Neural cell (in vitro differentiated cells): Measurements from ENCODE around the gene CBY1. TPM values are rescaled to one million over a fixed set of nuclear protein-coding genes. Genes with fewer than 3 reads are reported as not detected.

Experiments used
- H2AFZ ChIP-seq: fragments of 200-600, 300-800 bp; sonication (generic), shearing (Covaris generic); 2 replicates; pipeline ENCODE4 v1.6.0; 2014; ENCODE audit warnings: low read depth, mild to moderate bottlenecking, antibody characterized with exemption, low read length, moderate library complexity
- H3F3A ChIP-seq: fragments of 200-600 bp; shearing (Covaris generic); 2 replicates; pipeline ENCODE4 v1.6.1; 2016; ENCODE audit warnings: mild to moderate bottlenecking, moderate library complexity, mixed read lengths, antibody characterized with exemption, low read length; ENCODE audit not compliant: insufficient read depth, poor library complexity, severe bottlenecking
- H3K27ac ChIP-seq: fragments of 200-600, 300-800 bp; sonication (generic), shearing (Covaris generic); 2 replicates; pipeline ENCODE4 v1.5.1; 2014; ENCODE audit warnings: mild to moderate bottlenecking, low read length, moderate library complexity
- H3K27me3 ChIP-seq: fragments of 300-800, 200-600 bp; sonication (generic), shearing (Covaris generic); 2 replicates; pipeline ENCODE4 v1.6.0; 2014; ENCODE audit warnings: mild to moderate bottlenecking, low read depth, low read length, moderate library complexity; ENCODE audit not compliant: insufficient read depth
- H3K36me3 ChIP-seq: fragments of 300-800, 200-600 bp; sonication (generic), shearing (Covaris generic); 2 replicates; pipeline ENCODE4 v1.5.1; 2014; ENCODE audit warnings: mild to moderate bottlenecking, antibody characterized with exemption, low read length, moderate library complexity; ENCODE audit not compliant: insufficient read depth
- H3K4me2 ChIP-seq: fragments of 300-800, 200-600 bp; sonication (generic), shearing (Covaris generic); 2 replicates; pipeline ENCODE4 v1.6.0; 2014; ENCODE audit warnings: mild to moderate bottlenecking, low read length
- H3K4me3 ChIP-seq: fragments of 300-800, 200-600 bp; sonication (generic), shearing (Covaris generic); 2 replicates; pipeline ENCODE4 v1.5.1; 2014; ENCODE audit warnings: mild to moderate bottlenecking, low read length, moderate library complexity
- H3K79me2 ChIP-seq: fragments of 200-600 bp; shearing (Covaris generic); replicated peaks from 2 replicates; pipeline ENCODE4 v1.6.0; 2014; ENCODE audit warnings: mild to moderate bottlenecking, low read length, moderate library complexity; ENCODE audit not compliant: insufficient read depth
- H3K9ac ChIP-seq: fragments of 300-800, 200-600 bp; sonication (generic), shearing (Covaris generic); 2 replicates; pipeline ENCODE4 v1.6.1; 2016; ENCODE audit warnings: mild to moderate bottlenecking, low read length, mixed read lengths
- H3K9me2 ChIP-seq: fragments of 200-600 bp; shearing (Covaris generic); 2 replicates; pipeline ENCODE4 v1.6.1; 2016; ENCODE audit warnings: mild to moderate bottlenecking, low read length, mixed read lengths; ENCODE audit not compliant: insufficient read depth
- H3K9me3 ChIP-seq: fragments of 200-600, 300-800 bp; sonication (generic), shearing (Covaris generic); 2 replicates; pipeline ENCODE4 v1.6.1; 2016; ENCODE audit warnings: mild to moderate bottlenecking, mixed run types, low read length, moderate library complexity, mixed read lengths
- H4K20me1 ChIP-seq: fragments of 200-600 bp; shearing (Covaris generic); 2 replicates; pipeline ENCODE4 v1.6.1; 2016; ENCODE audit warnings: mild to moderate bottlenecking, mixed run types; ENCODE audit not compliant: insufficient read depth
- CTCF ChIP-seq: fragments of 450-650 bp; IDR thresholded peaks from 2 replicates; pipeline ENCODE4 v1.5.1; 2014; ENCODE audit warnings: antibody characterized with exemption, mild to moderate bottlenecking, moderate library complexity; ENCODE audit not compliant: poor library complexity, severe bottlenecking
- EP300 ChIP-seq: fragments of 450-650 bp; conservative IDR thresholded peaks from 2 replicates; pipeline ENCODE4 v1.6.1; 2014; ENCODE audit warnings: antibody characterized with exemption, mild to moderate bottlenecking, moderate library complexity; ENCODE audit not compliant: poor library complexity, severe bottlenecking
- EZH2 ChIP-seq: fragments of 200-600, 300-800 bp; shearing (Covaris generic), sonication (generic); IDR thresholded peaks from 2 replicates; pipeline ENCODE4 v1.6.1; 2014; ENCODE audit warnings: antibody characterized with exemption, low read length, borderline replicate concordance, mild to moderate bottlenecking; ENCODE audit not compliant: insufficient read depth, poor library complexity, severe bottlenecking
- MXI1 ChIP-seq: fragments of 450-650 bp; conservative IDR thresholded peaks from 2 replicates; pipeline ENCODE4 v1.6.1; 2014; ENCODE audit warnings: antibody characterized with exemption, mild to moderate bottlenecking; ENCODE audit not compliant: poor library complexity, severe bottlenecking
- POLR2AphosphoS5 ChIP-seq: IDR thresholded peaks from 2 replicates; pipeline ENCODE4 v1.6.1; 2012
- RAD21 ChIP-seq: fragments of 450-650 bp; conservative IDR thresholded peaks from 2 replicates; pipeline ENCODE4 v1.6.1; 2014; ENCODE audit warnings: antibody characterized with exemption, mild to moderate bottlenecking, moderate library complexity
- REST ChIP-seq: IDR thresholded peaks from 2 replicates; pipeline ENCODE4 v1.6.1; 2012; ENCODE audit warnings: borderline replicate concordance
- SMC3 ChIP-seq: fragments of 450-650 bp; conservative IDR thresholded peaks from 2 replicates; pipeline ENCODE4 v1.6.1; 2014; ENCODE audit warnings: antibody characterized with exemption, mild to moderate bottlenecking, moderate library complexity; ENCODE audit not compliant: poor library complexity
- TAF1 ChIP-seq: IDR thresholded peaks from 2 replicates; pipeline ENCODE4 v1.6.1; 2012; ENCODE audit warnings: low read depth
- polyA plus RNA-seq: library from polyadenylated mRNA; depleted of rRNA; stranded (reverse); fragments of >200 nt; gene quantifications from 2 replicates; pipeline ENCODE4 v1.2.3, GENCODE V29; 2014

CBY1 gene
- polyA plus RNA-seq, 1 donor from 2014 or later, result 51.4 TPM

- TF ChIP-seq CTCF, result no peak
- no peak for TF ChIP-seq MXI1
- TF ChIP-seq RAD21, result no peak
- no peak for TF ChIP-seq EZH2
- no peak for TF ChIP-seq EP300
- no peak for TF ChIP-seq REST
- TF ChIP-seq SMC3, result no peak
- no peaks in the 10 kb centered on the region for H3F3A ChIP-seq
- no peaks in the 10 kb centered on the region for H4K20me1 ChIP-seq
- no peak overlapping the region for H3K27ac ChIP-seq
- no peaks in the 10 kb centered on the region for H3K9me3 ChIP-seq
- no peaks in the 10 kb centered on the region for H3K79me2 ChIP-seq
- H3K9me2 ChIP-seq, result no peaks in the 10 kb centered on the region
- no peaks in the 10 kb centered on the region for H3K27me3 ChIP-seq
- no peak overlapping the region for H3K4me2 ChIP-seq
- H3K4me3 ChIP-seq, result no peak overlapping the region
- no peak overlapping the region for H2AFZ ChIP-seq
- peaks cover 4% of the 10 kb centered on the region for H3K36me3 ChIP-seq
- H3K9ac ChIP-seq, result no peak overlapping the region
These were observed 11.0 kb upstream of the CBY1 start for GRCh38 chr22:38645430-38645829.

GRCh38 chr22:38649841-38650522 is 6.5 kb upstream of the CBY1 start:
- no peaks in the 10 kb centered on the region for H4K20me1 ChIP-seq

More at GRCh38 chr22:38649841-38650522, 6.5 kb upstream of the CBY1 start:
- Histone ChIP-seq H3K9me2 (no peaks in the 10 kb centered on the region), H3K4me3 (no peak overlapping the region), H3K9ac (no peak overlapping the region), H3F3A (no peaks in the 10 kb centered on the region), H3K27me3 (no peaks in the 10 kb centered on the region), H3K79me2 (no peaks in the 10 kb centered on the region), H3K9me3 (no peaks in the 10 kb centered on the region), H3K4me2 (no peak overlapping the region), H2AFZ (no peak overlapping the region), H3K36me3 (peaks cover 4% of the 10 kb centered on the region), H3K27ac (no peak overlapping the region)
- TF ChIP-seq REST, result no peak
- no peak for TF ChIP-seq RAD21
- TF ChIP-seq POLR2AphosphoS5, result no peak
- no peak for TF ChIP-seq MXI1
- TF ChIP-seq EZH2, result no peak
- no peak for TF ChIP-seq CTCF
- no peak for TF ChIP-seq TAF1
- TF ChIP-seq SMC3, result no peak
- TF ChIP-seq EP300, result no peak
